Fibroblast of peridontal ligament (primary cell): ENCODE results near the gene HMCES.
A peak's percentile ranks its signal among the peaks of the same experiment; 100 is the strongest.

Experiments
- DNase-seq: peaks from one replicate; pipeline ENCODE4 v3.0.0-alpha.2; 2010; ENCODE audit errors: extremely low read depth

The HMCES gene

DNA sequence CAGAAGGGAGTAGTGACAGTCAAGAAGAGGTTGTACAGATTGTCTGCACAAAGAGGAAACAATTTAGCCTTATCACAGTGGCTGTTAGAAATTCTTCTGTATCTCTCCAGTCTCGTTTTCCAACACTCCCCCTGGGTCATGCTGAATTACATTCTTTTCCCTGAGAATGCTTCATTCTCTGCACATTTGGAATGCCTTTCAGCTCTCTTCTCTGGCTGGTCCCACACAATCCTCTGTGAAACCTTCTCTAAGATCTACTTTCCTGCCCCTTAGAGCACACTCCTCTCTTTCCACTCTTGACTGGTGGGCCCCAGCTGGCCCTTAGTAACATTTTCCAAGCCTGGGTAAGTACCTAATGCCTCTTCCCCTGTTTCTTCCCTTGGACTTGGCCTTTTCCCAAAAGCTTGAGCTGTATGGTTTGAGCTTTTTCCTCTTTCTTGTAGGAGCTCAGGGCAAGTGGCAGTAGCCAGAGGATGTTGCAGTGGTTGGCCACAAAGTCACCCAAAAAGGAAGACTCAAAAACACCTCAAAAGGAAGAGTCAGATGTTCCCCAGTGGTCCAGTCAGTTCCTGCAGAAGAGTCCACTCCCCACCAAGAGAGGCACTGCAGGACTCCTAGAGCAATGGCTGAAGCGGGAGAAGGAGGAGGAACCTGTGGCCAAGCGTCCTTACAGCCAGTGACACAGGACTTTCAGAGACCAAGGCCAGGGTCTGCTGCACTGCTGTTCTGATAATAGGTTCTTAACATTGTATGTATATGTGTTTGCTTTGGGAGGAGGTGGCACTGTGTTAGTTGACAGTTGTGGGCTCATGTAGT lies 25.7 kb downstream of the HMCES start:
- no peak for DNase-seq

GRCh38 chr3:129304962-129305222 lies 26.2 kb downstream of the HMCES start:
- DNase-seq: no peak

DNA sequence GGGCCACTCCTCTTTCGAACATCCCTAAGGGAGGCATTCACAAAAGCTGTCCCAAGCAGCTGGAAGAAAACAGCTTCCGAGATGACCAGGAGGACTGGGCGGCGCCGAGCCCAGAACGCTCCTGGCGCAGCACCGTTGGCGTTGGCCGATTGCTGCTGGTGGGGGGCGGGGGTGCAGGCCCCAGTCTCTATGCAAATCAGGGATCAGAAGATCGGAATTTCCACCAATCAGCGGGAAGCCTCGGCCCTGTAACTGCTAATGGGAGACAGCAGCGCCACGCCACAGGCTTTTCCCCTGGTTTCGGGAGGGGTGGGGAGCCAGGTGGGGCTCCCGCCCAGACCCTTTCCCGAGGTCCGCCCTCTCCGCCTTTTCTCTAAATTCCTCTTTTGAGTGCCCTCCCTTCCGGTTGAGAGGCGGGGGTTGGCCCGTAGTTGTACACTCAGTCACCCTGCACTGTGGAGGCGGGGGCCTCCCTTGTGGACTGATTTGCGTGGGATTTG lies 27.0 kb downstream of the HMCES start:
- DNase-seq: peak; percentile 77

DNA sequence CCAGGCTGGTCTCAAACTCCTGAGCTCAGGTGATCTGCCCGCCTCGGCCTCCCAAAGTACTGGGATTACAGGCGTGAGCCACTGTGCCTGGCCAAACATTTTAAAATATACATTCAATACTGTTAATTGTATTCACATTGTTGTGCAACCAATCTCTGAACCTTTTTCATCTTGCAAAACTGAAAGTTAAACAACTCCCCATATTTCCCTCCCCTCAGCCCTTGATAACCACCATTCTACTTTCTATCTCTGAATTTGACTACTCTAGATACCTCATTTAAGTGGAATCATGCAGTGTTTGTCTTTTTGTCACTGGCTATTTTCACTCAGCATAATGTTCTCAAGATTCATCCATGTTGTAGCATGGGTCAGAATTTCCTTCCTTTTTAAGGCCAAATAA lies 30.0 kb downstream of the HMCES start:
- no peak for DNase-seq

DNA sequence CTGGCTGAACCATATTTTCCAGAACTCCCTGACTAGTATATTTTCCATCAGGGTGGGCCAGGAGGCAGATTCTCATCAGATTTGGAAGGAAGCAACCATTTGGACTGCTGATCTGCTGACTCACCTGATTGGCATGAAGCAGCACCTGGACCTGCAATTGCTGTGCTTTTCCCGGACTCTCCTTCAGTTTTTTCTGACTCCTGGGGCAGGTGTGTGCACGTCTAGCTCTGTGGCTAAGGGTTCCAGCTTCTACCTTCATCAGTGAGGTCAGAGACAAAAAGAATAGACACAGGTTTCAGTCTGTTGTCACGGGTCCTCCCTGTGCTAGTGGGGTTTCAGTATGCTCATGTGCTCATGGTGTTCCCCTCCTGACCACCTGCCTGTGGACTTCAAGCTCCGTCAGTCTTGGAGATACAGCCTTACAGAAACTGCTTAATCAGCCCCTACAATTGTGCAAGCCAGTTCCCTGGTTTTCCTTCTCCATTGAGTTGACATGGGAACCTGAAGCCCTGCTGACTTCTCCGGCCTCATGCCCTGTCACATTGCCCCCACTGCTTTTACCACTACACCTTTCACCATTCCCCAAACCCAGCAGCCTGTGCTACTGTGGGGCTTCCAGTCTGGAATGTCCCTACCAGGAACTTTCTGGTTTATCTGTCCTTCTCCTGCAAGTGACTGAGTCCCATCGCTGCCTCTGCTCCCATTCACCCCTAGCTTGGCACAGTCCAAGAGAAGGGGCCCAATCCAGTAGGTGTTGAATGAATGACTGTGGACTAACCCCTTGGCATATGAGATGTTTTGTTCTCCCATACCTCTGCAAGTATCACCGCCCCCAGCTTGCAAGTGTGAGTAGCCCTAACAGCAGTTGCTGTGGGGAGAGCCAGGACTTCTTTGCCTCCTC lies 31.7 kb downstream of the HMCES start:
- DNase-seq: no peak

DNA sequence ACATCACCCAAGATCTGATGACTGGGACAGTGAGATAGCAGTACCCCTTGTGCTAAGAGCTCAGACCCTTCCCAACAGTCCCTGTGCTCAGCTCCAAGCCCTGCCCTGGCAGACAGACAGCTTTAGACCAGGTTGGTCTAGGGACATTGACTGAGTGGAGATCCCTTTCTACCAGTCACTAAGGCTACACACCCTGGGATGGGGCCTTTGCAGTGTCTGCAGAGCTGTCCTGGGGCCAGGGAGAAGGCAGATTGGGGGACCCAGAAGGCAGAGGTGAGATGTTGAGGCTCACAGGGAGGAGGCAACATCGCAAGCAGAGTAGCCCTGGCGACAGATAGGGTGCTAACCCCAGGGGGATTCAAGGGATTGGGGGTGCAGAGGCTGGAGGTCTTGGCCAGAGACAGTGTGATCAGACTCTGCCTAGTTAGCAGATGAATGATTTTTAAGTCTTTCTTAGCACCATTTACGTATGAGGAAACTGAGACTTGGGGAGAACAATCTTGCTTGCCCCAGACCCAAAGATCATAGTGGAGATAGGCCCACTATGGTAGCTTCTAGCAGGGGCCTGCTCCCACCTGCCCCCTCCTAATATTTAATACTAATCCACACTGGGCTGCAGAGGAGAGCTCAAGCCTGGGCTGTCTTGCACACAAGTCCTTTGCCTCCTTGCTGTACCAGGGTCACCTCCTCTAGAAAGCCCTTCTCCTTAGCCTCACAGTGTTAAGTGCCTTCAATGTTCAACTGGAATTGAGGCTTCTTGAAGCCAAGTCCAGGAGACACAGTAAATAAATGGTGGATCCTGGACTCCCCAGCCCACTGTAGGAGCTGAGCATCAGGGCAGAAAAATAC lies 32.6 kb downstream of the HMCES start:
- no peak for DNase-seq

DNA sequence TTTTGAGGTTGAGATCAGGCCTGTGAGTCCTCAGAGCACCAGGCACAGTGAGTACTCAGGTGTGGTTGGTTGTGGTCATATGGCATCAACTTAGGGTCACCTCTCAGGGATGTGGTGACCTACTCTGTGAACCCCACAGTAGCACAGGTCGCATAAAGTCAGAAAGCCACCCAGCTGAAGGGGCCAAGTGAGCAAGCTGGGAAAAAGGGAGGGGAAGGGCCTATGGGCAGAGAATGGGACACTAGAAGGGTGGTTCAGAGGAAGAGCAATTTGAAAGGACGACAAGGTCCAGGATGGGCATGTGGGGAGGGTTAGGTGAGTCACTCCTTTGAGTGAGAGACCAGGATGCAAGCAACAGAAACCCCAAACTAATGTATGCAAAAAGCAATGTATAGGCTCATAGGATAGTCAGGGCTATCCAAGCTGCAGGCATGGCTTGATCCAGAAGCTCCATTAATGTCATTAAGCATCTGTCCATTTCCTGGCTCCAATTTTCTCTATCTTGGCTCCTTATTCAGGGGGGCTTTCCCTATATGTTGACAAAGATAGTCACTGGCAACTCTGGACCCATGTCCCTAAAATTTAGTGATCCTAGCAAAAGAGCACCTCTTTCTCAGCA lies 33.5 kb downstream of the HMCES start:
- no peak for DNase-seq

GRCh38 chr3:129312671-129313414 lies 34.2 kb downstream of the HMCES start:
- DNase-seq: peak; percentile 16

DNA sequence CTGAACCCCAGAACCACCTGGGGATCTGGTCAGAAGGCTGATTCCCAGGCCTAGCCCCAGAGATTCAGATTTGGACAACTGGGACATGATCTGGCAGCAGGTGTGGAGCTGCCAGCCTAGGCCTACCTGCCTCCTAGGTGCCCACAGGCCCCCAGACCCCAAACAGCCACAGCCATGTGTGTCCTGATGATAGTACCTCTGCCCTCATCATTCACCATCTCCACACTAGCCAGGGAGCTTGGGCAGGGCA lies 34.7 kb downstream of the HMCES start:
- DNase-seq: peak; percentile 14

GRCh38 chr3:129313665-129314385 lies 35.2 kb downstream of the HMCES start:
- DNase-seq: peak; percentile 40

GRCh38 chr3:129314386-129315222 lies 35.9 kb downstream of the HMCES start:
- DNase-seq: peak; percentile 84

GRCh38 chr3:129315223-129315997 lies 36.7 kb downstream of the HMCES start:
- peak; percentile 24 for DNase-seq

DNA sequence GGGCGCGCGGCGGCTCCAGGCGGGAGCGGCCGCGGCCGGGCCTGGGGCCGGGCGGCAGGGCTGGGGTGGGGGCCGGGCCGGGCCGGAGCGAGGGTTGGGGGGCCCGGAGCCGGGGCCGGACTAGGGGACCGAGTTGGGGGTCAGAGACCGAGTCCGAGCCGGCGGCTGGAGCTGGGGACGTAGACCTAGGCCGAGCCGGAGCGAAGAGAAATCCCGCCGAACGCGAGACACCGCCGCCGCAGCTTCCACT lies 37.3 kb downstream of the HMCES start:
- DNase-seq: no peak

DNA sequence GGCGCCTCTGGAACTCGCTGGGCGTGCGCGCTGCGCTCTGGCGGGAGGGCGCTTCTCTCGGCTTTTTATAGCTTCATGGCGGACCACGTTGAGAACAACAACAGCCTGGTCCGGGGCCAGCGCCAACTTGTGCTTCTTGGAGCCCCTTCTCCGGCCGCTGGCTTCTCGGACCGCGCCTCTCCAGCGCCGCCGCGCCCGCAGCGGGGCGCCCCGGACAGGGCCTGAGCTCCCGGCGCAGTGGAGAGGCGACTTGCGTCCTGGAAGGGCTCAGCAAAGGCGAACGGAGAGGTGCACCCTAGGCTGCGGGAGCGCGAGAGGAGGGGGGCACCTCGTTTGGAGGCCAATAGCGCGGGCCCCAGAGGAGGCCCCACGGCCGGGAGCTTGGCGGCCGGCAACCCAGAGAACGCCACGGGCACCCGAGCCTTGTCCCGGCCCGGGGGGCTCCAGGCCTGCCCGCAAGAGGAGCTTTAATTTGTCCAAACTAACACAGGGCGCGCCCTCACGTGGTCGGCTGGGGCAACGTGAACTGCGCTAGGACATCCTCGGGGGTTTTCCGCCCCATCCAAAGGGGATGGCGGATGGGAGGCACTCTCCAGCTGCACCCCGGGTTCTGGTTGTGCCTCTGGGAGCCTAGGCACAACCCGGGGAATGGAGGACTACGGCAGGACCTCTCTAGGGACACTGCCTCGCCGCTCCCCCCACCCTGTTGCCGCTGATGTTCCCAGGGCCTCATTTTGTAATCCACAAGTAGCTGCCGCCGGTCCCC lies 37.8 kb downstream of the HMCES start:
- peak; percentile 83 for DNase-seq

DNA sequence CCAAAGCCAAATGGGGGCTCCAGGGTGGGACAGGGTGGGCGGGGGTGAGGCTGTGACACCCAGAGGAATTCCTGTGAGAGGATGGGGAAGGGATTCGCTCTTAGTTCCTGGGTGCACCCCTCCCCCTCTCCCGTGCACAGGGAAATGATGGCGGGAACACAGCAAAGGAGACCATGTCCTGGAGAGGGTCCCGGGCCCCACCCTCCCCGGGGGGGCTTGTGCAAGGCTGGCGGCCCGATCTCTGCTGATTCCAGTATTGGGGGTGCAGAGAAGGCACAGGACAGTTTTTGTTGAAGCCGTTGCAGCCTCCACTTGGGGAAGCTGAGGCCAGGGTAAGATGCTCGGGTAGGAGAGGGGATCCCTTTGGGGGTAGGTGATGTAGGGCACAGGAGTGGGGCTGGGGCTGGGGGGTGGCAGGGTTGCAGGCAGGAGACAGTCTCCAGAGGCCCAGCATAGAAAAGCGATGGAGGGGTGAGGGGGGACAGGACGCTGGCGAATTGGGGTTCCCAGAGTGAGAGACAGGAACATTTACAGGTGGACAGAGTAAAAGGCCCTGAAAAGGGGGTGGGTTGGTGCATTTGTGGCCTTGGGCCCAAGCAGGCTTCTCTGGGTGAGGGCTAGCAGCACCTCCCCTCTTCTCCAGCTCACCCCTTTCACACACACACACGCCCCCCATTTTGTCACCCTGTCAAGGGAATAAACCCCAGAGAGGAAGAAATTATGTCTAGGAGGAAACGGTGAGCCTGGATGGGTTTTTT lies 38.5 kb downstream of the HMCES start:
- DNase-seq: no peak

DNA sequence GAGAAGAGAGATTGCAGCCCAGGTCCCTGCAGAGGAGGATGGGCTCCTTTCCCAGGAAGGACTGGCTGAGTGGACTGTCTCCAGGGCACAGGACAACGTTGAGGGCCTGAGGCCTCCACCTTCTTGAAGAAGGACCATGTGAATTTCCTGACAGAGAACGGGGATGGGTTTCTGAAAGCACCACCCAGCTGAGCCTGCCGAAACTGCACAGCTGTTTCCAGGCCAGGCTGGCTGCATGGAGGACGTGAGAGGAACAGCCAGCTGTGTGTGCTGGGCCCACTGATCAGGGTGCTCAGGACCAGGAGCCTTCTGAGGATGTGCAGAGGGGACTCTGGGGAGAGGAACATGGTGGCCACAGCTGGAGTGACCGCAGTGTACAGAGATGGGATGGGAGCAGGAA lies 39.2 kb downstream of the HMCES start:
- DNase-seq: no peak

GRCh38 chr3:129318921-129319320 lies 40.3 kb downstream of the HMCES start:
- DNase-seq: no peak

GRCh38 chr3:129320261-129320660 lies 41.6 kb downstream of the HMCES start:
- no peak for DNase-seq
